HS-5 (cell line): ENCODE results near the gene TAS1R2.

ENCODE experiments used
- DNase-seq: peaks from one replicate; pipeline ENCODE4 v3.0.0-alpha.2; 2012; ENCODE audit warnings: low read depth

TAS1R2 gene

GRCh38 chr1:18802231-18802630 is 57.2 kb downstream of the TAS1R2 start:
- DNase-seq: no peak

GRCh38 chr1:18800258-18800657 is 59.2 kb downstream of the TAS1R2 start:
- no peak for DNase-seq

DNA sequence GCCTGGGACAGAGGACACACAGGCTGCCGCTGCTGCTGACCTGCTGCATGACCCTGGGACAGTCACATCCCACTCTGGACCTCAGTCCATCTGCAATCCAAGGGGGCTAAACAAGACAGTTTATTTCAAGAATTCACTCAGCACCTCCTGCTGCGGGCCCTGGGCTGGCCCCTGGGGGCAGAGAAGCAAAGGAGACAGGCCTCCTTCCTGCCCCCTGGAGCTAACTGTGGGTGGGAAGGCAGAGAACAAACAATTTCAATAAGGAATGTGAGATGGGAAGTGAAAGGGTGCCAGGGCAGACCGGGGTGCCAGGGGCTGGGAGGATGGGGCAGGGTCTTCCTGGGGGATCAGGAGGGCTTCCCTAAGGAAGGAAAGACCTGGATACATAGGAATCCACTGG is 60.0 kb downstream of the TAS1R2 start:
- no peak for DNase-seq

- no peak for DNase-seq
Observed at GRCh38 chr1:18798946-18799345, 60.5 kb downstream of the TAS1R2 start.

GRCh38 chr1:18798533-18798932 is 60.9 kb downstream of the TAS1R2 start:
- no peak for DNase-seq

DNA sequence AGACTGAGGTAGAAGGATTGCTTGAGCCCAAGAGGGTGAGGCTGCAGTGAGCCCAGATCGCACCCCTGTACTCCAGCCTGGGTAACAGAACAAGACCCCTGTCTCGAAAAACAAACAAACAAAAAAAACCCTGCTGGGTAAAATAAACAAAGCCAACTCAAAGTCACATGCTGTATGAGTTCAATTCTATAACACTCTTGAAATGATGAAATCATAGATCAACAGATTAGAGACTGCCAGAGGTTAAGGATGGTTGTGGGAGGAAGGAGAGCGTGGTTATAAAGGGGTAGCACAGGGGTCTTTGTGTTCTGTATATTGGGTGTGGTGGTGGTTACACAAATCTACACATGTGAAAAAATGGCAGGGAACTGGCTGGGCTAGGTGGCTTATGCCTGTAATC is 62.5 kb downstream of the TAS1R2 start:
- DNase-seq: no peak

DNA sequence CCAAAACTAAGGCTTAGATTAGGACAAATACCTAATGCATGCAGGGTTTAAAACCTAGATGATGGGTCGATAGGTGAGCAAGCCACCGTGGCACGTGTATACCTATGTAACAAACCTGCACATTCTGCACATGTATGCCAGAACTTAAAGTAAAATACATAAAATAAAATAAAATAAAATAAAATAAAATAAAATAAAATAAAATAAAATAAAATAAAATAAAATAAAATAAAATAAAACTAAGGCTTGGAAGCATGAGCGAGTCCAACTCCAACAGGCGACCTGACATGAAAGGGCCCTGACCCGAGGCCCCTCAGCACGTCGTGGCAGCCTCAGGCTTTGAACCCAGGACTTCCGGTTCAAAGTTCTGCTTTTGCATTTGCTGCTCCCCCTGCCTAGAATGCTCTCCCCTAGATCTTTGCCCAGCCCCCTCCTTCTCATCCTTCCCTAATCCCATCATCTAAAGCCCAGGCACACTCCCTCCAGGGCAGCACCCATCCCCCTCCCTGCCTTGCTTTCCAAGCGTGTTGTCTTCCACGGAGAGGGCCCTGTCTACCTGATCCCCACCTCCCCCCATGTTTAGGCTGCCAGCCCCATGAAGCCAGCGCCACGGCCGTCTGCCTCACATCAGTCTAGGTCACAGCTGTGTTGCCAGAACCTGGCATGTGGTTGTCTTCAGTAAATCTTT is 64.3 kb downstream of the TAS1R2 start:
- DNase-seq: no peak

DNA sequence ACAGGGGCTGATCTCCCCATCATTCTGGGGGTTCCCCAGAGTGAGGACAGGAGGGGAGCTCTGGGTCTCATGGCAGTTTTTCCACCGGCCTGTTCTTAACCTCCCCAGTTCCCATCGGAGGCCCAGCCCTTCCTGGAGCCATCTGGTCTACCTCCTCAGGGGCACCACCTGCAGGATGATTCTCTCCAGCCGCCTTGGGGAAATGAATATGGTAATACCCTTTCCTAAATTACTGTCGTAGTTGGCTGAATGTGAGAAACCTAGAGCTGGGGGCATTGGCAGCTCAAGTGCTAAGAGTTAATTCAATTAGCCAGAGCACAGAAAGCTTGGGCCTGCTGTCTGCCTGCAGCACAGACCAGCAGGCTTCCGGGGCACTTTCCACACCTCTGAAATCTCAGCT is 64.9 kb downstream of the TAS1R2 start:
- DNase-seq: no peak

- no peak for DNase-seq
Observed at GRCh38 chr1:18794051-18794450, 65.4 kb downstream of the TAS1R2 start.

DNA sequence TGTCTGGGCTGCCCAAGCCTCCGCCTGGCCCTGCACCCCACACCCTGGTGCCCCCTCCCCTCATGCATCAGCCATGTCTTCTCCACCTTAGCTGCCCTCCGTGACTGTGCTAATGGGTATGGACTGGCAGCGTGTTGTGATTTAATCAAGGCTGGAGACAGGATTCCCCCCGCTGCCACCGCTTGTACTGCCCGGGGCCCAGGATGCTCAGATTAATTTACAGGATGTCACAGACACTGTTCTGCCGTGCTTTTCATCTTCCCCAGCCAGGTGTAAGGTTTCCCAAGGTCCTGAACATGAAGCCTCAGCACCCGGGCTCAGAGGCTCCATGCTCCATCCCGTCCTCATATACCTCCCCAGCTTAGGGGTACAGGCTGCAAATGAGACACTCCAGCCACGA is 66.3 kb downstream of the TAS1R2 start:
- no peak for DNase-seq

DNA sequence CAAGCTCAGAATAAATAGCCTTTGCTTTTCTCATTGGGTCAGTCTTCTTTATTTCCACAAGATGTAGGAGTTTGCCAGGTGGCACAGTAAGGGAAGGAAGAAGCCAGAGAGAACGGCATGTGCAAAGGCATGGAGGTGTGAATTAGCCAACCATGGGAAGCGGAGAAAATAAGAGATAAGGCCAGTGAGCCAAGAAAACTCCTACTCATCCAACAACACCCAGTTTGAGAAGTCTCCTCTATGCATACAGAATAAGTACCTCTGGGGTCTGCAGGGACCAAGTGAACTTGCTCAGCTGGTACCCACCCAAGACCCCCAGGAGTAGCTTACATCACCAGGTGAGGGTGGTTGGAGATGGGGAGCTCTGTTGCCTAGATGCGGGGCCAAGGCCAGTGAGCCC is 66.7 kb downstream of the TAS1R2 start:
- DNase-seq: no peak
